Loucy (cell line): Measurements from ENCODE around the gene MRTFB.

Experiments
- H2AFZ ChIP-seq: fragments of 200-600 bp; sonication (generic); 2 replicates; pipeline ENCODE4 v1.6.0; 2016; ENCODE audit warnings: antibody characterized with exemption, mild to moderate bottlenecking, low read length, moderate library complexity
- H3F3A ChIP-seq: fragments of 200-600 bp; 2 replicates; pipeline ENCODE4 v1.6.0; 2016; ENCODE audit warnings: antibody characterized with exemption, low read depth, mild to moderate bottlenecking
- H3K27me3 ChIP-seq: fragments of 200-600 bp; sonication (generic); 2 replicates; pipeline ENCODE4 v1.6.1; 2014; ENCODE audit warnings: low read length, mild to moderate bottlenecking; ENCODE audit not compliant: insufficient read depth, poor library complexity, severe bottlenecking
- H3K36me3 ChIP-seq: fragments of 200-600 bp; sonication (generic); 2 replicates; pipeline ENCODE4 v1.6.1; 2016; ENCODE audit warnings: low read length; ENCODE audit not compliant: insufficient read depth
- H3K4me1 ChIP-seq: fragments of 200-600 bp; sonication (generic); 2 replicates; pipeline ENCODE4 v1.5.1; 2014; ENCODE audit warnings: low read length, mild to moderate bottlenecking; ENCODE audit not compliant: insufficient read depth, poor library complexity, severe bottlenecking
- H3K4me2 ChIP-seq: fragments of 200-600 bp; sonication (generic); 2 replicates; pipeline ENCODE4 v1.6.0; 2014; ENCODE audit warnings: antibody characterized with exemption, low read length, low read depth, mild to moderate bottlenecking; ENCODE audit not compliant: poor library complexity, severe bottlenecking
- H3K4me3 ChIP-seq: fragments of 200-600 bp; sonication (generic); 2 replicates; pipeline ENCODE4 v1.5.1; 2014; ENCODE audit warnings: low read length, mild to moderate bottlenecking, mixed read lengths; ENCODE audit not compliant: poor library complexity, severe bottlenecking
- H3K79me2 ChIP-seq: fragments of 200-600 bp; sonication (generic); 2 replicates; pipeline ENCODE4 v1.6.1; 2014; ENCODE audit warnings: low read length; ENCODE audit not compliant: insufficient read depth
- H3K9ac ChIP-seq: fragments of 200-600 bp; sonication (generic); 2 replicates; pipeline ENCODE4 v1.6.0; 2014; ENCODE audit warnings: mild to moderate bottlenecking, low read depth, low read length, moderate library complexity; ENCODE audit not compliant: poor library complexity, severe bottlenecking
- H3K9me2 ChIP-seq: fragments of 200-600 bp; sonication (generic); replicated peaks from 2 replicates; pipeline ENCODE4 v1.6.1; 2016; ENCODE audit warnings: low read depth, low read length, mixed read lengths
- H3K9me3 ChIP-seq: fragments of 200-600 bp; sonication (generic); 2 replicates; pipeline ENCODE4 v1.6.1; 2014; ENCODE audit warnings: mild to moderate bottlenecking, antibody characterized with exemption, low read length, low read depth; ENCODE audit not compliant: insufficient read depth
- H4K20me1 ChIP-seq: fragments of 200-600 bp; sonication (generic); 2 replicates; pipeline ENCODE4 v1.6.0; 2014; ENCODE audit warnings: antibody characterized with exemption, low read length, mild to moderate bottlenecking; ENCODE audit not compliant: insufficient read depth, poor library complexity, severe bottlenecking
- EZH2phosphoT487 ChIP-seq: fragments of 200-600 bp; IDR thresholded peaks from 2 replicates; pipeline ENCODE4 v1.6.1; 2018; ENCODE audit warnings: antibody characterized with exemption, mild to moderate bottlenecking, moderate library complexity, borderline replicate concordance
- TF ChIP-seq, protein P1 (sequence below): fragments of 200-600 bp; sonication (generic); conservative IDR thresholded peaks from 2 replicates; pipeline ENCODE4 v1.5.1; 2014; ENCODE audit warnings: mild to moderate bottlenecking, antibody characterized with exemption, low read length

MRTFB gene

DNA sequence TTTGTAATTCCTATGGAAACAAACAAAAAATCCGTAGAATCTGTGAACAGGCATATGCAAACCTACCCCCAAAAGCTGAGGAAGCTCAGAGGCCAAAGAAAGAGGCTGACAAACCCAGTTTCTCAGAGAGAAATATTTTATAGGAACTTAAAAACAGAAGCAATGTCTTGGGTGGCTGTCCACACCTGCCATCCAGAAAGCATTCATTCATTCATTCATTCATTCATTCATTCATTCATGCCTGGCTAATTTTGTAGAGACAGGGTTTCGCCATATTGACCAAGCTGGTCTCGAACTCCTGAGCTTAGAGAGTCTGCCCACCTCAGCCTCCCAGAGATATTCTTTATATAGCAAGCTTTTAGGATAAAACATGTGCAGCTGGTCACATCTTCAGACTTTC, 154.3 kb downstream of the MRTFB start:
- no peaks in the 10 kb centered on the region for H3K36me3 ChIP-seq

GRCh38 chr16:14232106-14232864, 161.2 kb downstream of the MRTFB start:
- H3K36me3 ChIP-seq = no peaks in the 10 kb centered on the region
- H3K4me1 ChIP-seq = no peaks in the 10 kb centered on the region
- H3K4me2 ChIP-seq = no peak overlapping the region
- H3F3A ChIP-seq = no peaks in the 10 kb centered on the region
- H3K79me2 ChIP-seq = no peaks in the 10 kb centered on the region
- no peak overlapping the region for H2AFZ ChIP-seq
- H3K4me3 ChIP-seq = no peak overlapping the region
- no peaks in the 10 kb centered on the region for H4K20me1 ChIP-seq
- no peaks in the 10 kb centered on the region for H3K27me3 ChIP-seq
- TF ChIP-seq, protein P1, sequence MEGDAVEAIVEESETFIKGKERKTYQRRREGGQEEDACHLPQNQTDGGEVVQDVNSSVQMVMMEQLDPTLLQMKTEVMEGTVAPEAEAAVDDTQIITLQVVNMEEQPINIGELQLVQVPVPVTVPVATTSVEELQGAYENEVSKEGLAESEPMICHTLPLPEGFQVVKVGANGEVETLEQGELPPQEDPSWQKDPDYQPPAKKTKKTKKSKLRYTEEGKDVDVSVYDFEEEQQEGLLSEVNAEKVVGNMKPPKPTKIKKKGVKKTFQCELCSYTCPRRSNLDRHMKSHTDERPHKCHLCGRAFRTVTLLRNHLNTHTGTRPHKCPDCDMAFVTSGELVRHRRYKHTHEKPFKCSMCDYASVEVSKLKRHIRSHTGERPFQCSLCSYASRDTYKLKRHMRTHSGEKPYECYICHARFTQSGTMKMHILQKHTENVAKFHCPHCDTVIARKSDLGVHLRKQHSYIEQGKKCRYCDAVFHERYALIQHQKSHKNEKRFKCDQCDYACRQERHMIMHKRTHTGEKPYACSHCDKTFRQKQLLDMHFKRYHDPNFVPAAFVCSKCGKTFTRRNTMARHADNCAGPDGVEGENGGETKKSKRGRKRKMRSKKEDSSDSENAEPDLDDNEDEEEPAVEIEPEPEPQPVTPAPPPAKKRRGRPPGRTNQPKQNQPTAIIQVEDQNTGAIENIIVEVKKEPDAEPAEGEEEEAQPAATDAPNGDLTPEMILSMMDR = no peak
- TF ChIP-seq EZH2phosphoT487 = no peak
- H3K9ac ChIP-seq = no peak overlapping the region
- H3K9me2 ChIP-seq = no peaks in the 10 kb centered on the region
- no peaks in the 10 kb centered on the region for H3K9me3 ChIP-seq

More for the DNA sequence above, 154.3 kb downstream of the MRTFB start:
- no peak for TF ChIP-seq EZH2phosphoT487
- TF ChIP-seq, protein P1 = no peak
- Histone ChIP-seq H3K9me2 (no peaks in the 10 kb centered on the region), H3K27me3 (no peaks in the 10 kb centered on the region), H4K20me1 (no peaks in the 10 kb centered on the region), H3K4me1 (no peaks in the 10 kb centered on the region), H3K4me2 (no peak overlapping the region), H3F3A (no peaks in the 10 kb centered on the region), H3K9ac (no peak overlapping the region), H3K9me3 (no peaks in the 10 kb centered on the region), H2AFZ (no peak overlapping the region), H3K79me2 (no peaks in the 10 kb centered on the region), H3K4me3 (no peak overlapping the region)

DNA sequence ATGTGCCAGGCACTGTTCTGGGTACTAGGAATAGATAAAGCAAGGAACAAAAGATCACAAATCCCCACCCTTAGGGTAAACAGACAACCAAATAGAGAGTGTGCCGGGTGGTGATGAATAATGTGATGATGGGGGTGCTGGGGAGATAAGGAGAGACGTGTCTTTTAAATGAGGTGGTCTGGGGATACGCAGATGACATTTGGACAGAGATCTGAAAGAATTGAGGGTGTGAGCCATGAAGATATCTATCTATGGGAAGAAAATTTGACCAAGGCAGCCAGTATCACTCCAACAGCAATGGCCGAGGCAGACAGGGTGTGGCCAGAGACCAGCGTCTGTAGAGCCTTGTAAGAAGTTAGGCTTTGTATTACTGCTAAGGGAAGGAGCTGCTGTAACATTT, 165.3 kb downstream of the MRTFB start:
- no peak for TF ChIP-seq EZH2phosphoT487
- TF ChIP-seq, protein P1 = no peak

More for the DNA sequence above, 165.3 kb downstream of the MRTFB start:
- no peak overlapping the region for H3K4me3 ChIP-seq
- no peaks in the 10 kb centered on the region for H3K9me2 ChIP-seq
- no peak overlapping the region for H3K4me2 ChIP-seq
- no peaks in the 10 kb centered on the region for H3K79me2 ChIP-seq
- H3F3A ChIP-seq = no peaks in the 10 kb centered on the region
- no peaks in the 10 kb centered on the region for H3K4me1 ChIP-seq
- H3K9me3 ChIP-seq = no peaks in the 10 kb centered on the region
- no peaks in the 10 kb centered on the region for H4K20me1 ChIP-seq
- no peak overlapping the region for H3K9ac ChIP-seq
- H3K27me3 ChIP-seq = no peaks in the 10 kb centered on the region
- no peaks in the 10 kb centered on the region for H3K36me3 ChIP-seq
- no peak overlapping the region for H2AFZ ChIP-seq
